ENCODE data around the gene TREX2. TPM values are rescaled to one million over a fixed set of nuclear protein-coding genes. Genes with fewer than 3 reads are reported as not detected.

Gene TREX2
- total RNA-seq, 4 donors from 2014 or later: 0.18 TPM; not detected in 3

GRCh38 chrX:153413731-153414130, 32.1 kb downstream of the TREX2 start:
- Histone ChIP-seq H3K4me3 (no peak overlapping the region), H3K4me1 (peaks cover 0 to 3% of the 10 kb centered on the region in 2 donors), H3K36me3 (no peaks in the 10 kb centered on the region), H3K27me3 (peaks cover 0 to 14% (median 5%) of the 10 kb centered on the region in 3 donors), H3K9me3 (no peaks in the 10 kb centered on the region), H3K27ac (no peak overlapping the region)
- DNase-seq (no peak), ATAC-seq (no peak)
- intact Hi-C loops (cut with DNase I; ENCODE audit: low total_unique reads): no loop called here
- in situ Hi-C loops (cut with MboI; ENCODE audit: low sequenced_read_pairs in 4 of 4): no loop called here
- no peak for TF ChIP-seq POLR2A (IDR thresholded peaks at IDR 0.05)
- TF ChIP-seq CTCF (IDR thresholded peaks at IDR 0.05 in 4 of 5, conservative IDR thresholded peaks at IDR 0.05 in 1 of 5): no peak

DNA sequence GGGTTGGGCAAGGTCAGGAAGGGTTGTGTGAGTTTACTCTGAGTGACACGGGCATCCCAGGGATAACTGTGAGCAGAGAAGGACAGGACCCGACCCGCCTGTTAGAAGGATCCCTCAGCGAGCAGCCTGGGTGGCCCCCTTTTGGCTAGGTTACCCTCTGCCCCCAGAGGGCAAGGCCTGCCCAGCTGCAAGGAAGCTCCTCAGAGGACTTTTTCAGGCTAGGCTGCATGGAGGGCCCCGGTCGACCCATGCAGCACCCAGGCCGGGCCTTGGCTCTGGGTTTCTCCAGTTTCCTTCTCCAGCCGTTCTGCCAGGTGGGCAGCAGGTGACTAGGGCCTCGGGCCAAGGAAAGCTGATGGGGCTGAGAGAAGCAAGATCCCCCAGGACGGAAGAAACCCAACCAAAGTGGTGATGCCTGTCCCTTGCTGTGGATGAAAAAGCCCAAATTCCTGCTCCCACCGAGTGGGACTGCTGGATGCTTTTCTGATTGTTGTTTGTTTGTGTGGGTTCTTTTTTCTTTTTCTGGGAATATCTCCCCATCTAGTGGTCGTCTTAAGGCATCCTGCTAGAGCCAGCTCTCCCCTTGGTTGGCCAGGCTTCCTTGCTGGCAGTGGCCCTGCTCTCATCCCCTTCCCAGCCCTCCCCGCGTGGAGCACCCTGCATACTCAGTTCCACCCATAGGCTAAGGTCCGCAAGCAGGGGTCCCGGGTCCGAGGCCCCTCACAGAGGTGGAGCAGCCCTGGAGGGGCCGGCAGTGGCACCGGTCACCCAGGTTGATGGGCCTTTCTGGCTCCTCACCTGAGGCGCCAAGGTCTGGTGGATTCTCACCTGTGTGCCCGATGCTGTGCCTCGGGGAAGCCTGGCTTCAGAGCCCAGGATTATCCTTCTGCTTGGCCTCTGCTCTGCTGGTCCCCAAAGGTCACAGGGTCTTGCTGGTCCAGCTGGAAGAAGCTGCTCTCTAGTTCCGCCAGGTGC, 32.8 kb downstream of the TREX2 start:
- Histone ChIP-seq H3K9me3 (no peaks in the 10 kb centered on the region), H3K27me3 (peaks cover 0 to 14% (median 5%) of the 10 kb centered on the region in 3 donors), H3K4me3 (peak overlapping the region in 1 of 4 donors; percentile 54), H3K27ac (no peak overlapping the region), H3K36me3 (no peaks in the 10 kb centered on the region), H3K4me1 (peaks cover 0 to 3% of the 10 kb centered on the region in 2 donors)
- no peak for TF ChIP-seq POLR2A (IDR thresholded peaks at IDR 0.05)
- TF ChIP-seq CTCF (IDR thresholded peaks at IDR 0.05 in 4 of 5, conservative IDR thresholded peaks at IDR 0.05 in 1 of 5): no peak
- in situ Hi-C loops (cut with MboI; ENCODE audit: low sequenced_read_pairs in 4 of 4) (no loop called here), intact Hi-C loops (cut with DNase I; ENCODE audit: low total_unique reads) (no loop called here)
- DNase-seq (no peak), ATAC-seq (no peak)

DNA sequence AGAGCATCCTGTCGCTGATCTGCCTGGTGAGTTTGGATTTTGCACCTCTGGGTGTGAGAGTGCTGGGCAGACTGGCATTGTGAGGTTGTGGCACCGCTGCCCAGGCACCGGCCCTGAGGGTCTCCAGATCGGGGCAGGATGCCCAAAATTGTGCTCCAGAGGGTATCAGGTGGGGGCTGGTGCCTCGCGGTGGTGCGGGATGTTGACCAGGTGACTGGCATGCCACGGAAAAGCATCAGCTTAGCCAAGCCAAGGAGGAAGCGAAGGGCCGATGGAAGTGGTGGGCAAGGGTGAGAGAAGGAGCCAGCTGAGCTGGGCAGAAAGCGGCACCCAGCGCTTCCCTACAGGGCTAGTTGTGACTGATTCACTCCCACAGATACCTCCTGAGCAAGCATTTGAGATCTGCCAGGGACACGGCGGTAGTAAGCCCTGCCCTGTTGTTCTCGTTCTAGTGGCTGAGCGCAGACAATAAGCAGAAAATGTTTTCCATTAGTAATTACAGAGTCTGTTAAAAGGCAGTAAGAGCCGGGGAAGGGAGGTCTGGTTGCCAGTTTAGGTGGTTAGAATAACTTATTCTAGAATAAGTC, 33.8 kb downstream of the TREX2 start:
- intact Hi-C loops (cut with DNase I; ENCODE audit: low total_unique reads): no loop called here
- no peak for ATAC-seq

More for the DNA sequence above, 33.8 kb downstream of the TREX2 start:
- H3K27ac ChIP-seq: peak overlapping the region in 2 of 4 donors; percentile 34 to 38
- in situ Hi-C loops (cut with MboI; ENCODE audit: low sequenced_read_pairs in 4 of 4): no loop called here
- no peaks in the 10 kb centered on the region for H3K36me3 ChIP-seq
- no peaks in the 10 kb centered on the region for H3K9me3 ChIP-seq
- peaks cover 0 to 14% (median 5%) of the 10 kb centered on the region in 3 donors for H3K27me3 ChIP-seq
- TF ChIP-seq POLR2A (IDR thresholded peaks at IDR 0.05) (no peak), CTCF (IDR thresholded peaks at IDR 0.05 in 4 of 5, conservative IDR thresholded peaks at IDR 0.05 in 1 of 5) (no peak)
- no peak for DNase-seq
- H3K4me3 ChIP-seq: peak overlapping the region; percentile 43 to 54 (median 50)
- no peaks in the 10 kb centered on the region for H3K4me1 ChIP-seq
